ENCODE measurements around the gene NRSN2.

DNA sequence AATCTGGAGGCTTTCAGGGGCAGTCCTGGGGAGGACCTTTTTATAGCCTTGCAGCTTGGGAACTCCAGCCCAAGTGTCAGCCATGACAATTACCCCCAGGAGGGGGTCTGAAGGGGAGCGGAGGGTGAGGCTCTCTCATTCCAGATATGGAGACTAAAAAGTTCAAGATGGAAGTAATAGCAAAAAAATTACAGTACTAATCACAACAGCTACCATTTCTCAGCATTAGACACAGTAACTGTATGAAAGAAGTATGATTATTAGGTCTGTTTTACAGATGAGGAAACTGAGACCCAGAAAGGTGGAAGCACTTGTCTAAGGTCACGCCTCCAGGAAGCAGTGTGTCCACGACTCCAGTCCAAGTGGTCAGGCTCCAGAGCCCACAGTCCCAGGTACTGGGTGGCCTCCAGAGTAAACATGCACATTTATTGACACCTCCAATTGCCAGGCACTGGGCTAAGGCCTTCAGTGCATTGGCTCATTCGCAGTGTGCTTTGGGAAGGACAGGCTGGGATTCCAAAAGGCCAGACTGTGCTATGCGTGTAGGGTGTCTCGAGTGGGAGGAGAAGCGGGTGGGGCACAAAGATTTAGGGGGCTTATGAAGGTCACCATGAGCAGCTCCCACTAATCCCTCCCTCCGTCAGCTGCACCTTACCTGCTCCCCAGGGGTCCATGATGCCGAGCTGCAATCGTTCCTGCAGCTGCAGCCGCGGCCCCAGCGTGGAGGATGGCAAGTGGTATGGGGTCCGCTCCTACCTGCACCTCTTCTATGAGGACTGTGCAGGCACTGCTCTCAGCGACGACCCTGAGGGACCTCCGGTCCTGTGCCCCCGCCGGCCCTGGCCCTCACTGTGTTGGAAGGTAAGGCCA, 2.3 kb downstream of the NRSN2 start:
- TF ChIP-seq, protein P1, sequence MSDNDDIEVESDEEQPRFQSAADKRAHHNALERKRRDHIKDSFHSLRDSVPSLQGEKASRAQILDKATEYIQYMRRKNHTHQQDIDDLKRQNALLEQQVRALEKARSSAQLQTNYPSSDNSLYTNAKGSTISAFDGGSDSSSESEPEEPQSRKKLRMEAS (IDR thresholded peaks at IDR 0.05; ENCODE audit: insufficient read depth, insufficient read length), result no peak
- TF ChIP-seq, protein P2, sequence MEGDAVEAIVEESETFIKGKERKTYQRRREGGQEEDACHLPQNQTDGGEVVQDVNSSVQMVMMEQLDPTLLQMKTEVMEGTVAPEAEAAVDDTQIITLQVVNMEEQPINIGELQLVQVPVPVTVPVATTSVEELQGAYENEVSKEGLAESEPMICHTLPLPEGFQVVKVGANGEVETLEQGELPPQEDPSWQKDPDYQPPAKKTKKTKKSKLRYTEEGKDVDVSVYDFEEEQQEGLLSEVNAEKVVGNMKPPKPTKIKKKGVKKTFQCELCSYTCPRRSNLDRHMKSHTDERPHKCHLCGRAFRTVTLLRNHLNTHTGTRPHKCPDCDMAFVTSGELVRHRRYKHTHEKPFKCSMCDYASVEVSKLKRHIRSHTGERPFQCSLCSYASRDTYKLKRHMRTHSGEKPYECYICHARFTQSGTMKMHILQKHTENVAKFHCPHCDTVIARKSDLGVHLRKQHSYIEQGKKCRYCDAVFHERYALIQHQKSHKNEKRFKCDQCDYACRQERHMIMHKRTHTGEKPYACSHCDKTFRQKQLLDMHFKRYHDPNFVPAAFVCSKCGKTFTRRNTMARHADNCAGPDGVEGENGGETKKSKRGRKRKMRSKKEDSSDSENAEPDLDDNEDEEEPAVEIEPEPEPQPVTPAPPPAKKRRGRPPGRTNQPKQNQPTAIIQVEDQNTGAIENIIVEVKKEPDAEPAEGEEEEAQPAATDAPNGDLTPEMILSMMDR (IDR thresholded peaks at IDR 0.05; ENCODE audit: extremely low read depth in 1 of 2, insufficient read depth in 1 of 2, low read depth in 1 of 2, low read length in 2 of 2), result no peak
- no peak for TF ChIP-seq EZH2 (IDR thresholded peaks at IDR 0.05; ENCODE audit: borderline replicate concordance, low read depth, low read length, severe bottlenecking)
- TF ChIP-seq POLR2A (IDR thresholded peaks at IDR 0.05; ENCODE audit: low read depth, low read length), result no peak
